MM.1S (cell line): ENCODE measurements around the gene DKK2.

ENCODE experiments used
- CTCF ChIP-seq: fragments of 300-600 bp; sonication (generic); IDR thresholded peaks from 2 replicates; pipeline ENCODE4 v1.5.1; 2016; ENCODE audit warnings: antibody characterized with exemption, low read length, mixed read lengths
- EZH2 ChIP-seq: fragments of 300-600 bp; sonication (generic); optimal IDR thresholded peaks from 2 replicates; pipeline ENCODE3; 2017; ENCODE audit warnings: low read depth, mild to moderate bottlenecking, antibody characterized with exemption, low read length, mixed read lengths
- EZH2phosphoT487 ChIP-seq: fragments of 300-600 bp; sonication (generic); IDR thresholded peaks from 2 replicates; pipeline ENCODE4 v1.6.1; 2018; ENCODE audit warnings: antibody characterized with exemption, low read length

DNA sequence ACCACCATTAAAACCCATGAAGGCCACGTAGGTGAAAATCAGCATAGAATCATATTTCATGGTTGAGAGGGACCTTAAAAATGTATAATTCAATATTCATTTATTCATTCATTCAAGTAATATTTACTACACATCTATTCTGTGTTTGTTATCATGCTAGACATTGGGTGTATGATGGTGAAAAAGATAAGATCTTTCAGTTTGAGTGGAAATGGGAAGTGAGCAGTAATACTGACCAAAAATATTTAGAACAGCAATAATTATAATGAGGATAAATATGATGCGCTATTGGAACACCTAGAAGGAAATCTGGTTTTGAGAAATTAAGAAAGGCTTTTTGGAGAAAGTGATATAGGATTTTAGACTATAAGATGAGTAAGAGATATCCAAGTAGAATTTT is 28.0 kb downstream of the DKK2 start:
- TF ChIP-seq EZH2phosphoT487 (no peak), CTCF (no peak), EZH2 (no peak)
